ACHN (cell line): Measurements from ENCODE around the gene BLCAP.
"Not testable (repeated sequence)": the region's sequence is repeated elsewhere in the genome, so short reads cannot be mapped to it uniquely, and the experiment has no call there.

Source experiments
- DNase-seq: peaks from one replicate; pipeline ENCODE4 v3.0.0-alpha.2; 2015
- in situ Hi-C: cut with HindIII; loops from 2 replicates; pipeline ENCODE4 v1.10.0; 2017; ENCODE audit warnings: low sequenced_read_pairs, low pct_ligation_motif_present, low pct_unique_long_range_greater_than_20kb

Gene BLCAP

GRCh38 chr20:37527638-37528445 is at the start of gene BLCAP:
TSS of gene BLCAP (minus strand) at chr20:37527876. CDS start at chr20:37519174, 8,702 bp downstream.
- in situ Hi-C loops, result no loop called here
- peak; percentile 79 for DNase-seq

GRCh38 chr20:37577436-37577835 is 49.8 kb upstream of the BLCAP start:
- DNase-seq, in situ Hi-C loops: not testable (repeated sequence)

GRCh38 chr20:37576911-37577310 is 49.2 kb upstream of the BLCAP start:
- in situ Hi-C loops, result no loop called here
- no peak for DNase-seq

- no peak for DNase-seq
- in situ Hi-C loops, result no loop called here
Measured at GRCh38 chr20:37575884-37576283, 48.2 kb upstream of the BLCAP start.

- in situ Hi-C loops, result no loop called here
- DNase-seq, result no peak
Measured at GRCh38 chr20:37574199-37574890, 46.7 kb upstream of the BLCAP start.

GRCh38 chr20:37573626-37574198 is 46.0 kb upstream of the BLCAP start:
- in situ Hi-C loops, result no loop called here
- no peak for DNase-seq

GRCh38 chr20:37571033-37571432 is 43.4 kb upstream of the BLCAP start:
- in situ Hi-C loops, result no loop called here
- DNase-seq, result no peak

GRCh38 chr20:37570419-37570818 is 42.7 kb upstream of the BLCAP start:
- DNase-seq, result no peak
- in situ Hi-C loops, result no loop called here

- in situ Hi-C loops, result no loop called here
Measured at GRCh38 chr20:37567671-37568588, 40.3 kb upstream of the BLCAP start.

GRCh38 chr20:37567331-37567665 is 39.6 kb upstream of the BLCAP start:
- in situ Hi-C loops, result no loop called here
- no peak for DNase-seq

More at GRCh38 chr20:37567671-37568588, 40.3 kb upstream of the BLCAP start:
- DNase-seq, result no peak

- in situ Hi-C loops, result no loop called here
- DNase-seq, result no peak
Measured at GRCh38 chr20:37566590-37567330, 39.1 kb upstream of the BLCAP start.

GRCh38 chr20:37565134-37565811 is 37.6 kb upstream of the BLCAP start:
- in situ Hi-C loops, result no loop called here
- no peak for DNase-seq

GRCh38 chr20:37564388-37565133 is 36.9 kb upstream of the BLCAP start:
- in situ Hi-C loops, result no loop called here
- peak; percentile 32 for DNase-seq

- in situ Hi-C loops, result no loop called here
- DNase-seq, result no peak
Measured at GRCh38 chr20:37564016-37564387, 36.3 kb upstream of the BLCAP start.

GRCh38 chr20:37562695-37563480 is 35.2 kb upstream of the BLCAP start:
- in situ Hi-C loops, result no loop called here
- DNase-seq, result no peak

GRCh38 chr20:37560629-37561028 is 33.0 kb upstream of the BLCAP start:
- in situ Hi-C loops, result no loop called here
- no peak for DNase-seq
